ENCODE data around the gene ARVCF. TPM values are rescaled to one million over a fixed set of nuclear protein-coding genes. Genes with fewer than 3 reads are reported as not detected.

Gene ARVCF
- total and polyA plus RNA-seq, 2 experiments from 2014 or later = 15.6 to 122 TPM

GRCh38 chr22:20056696-20057386 lies 40.2 kb upstream of the ARVCF start:
- H3K27ac Mint-ChIP-seq = no peak overlapping the region
- no peak overlapping the region for H2AFZ ChIP-seq
- H4K20me1 ChIP-seq (replicated peaks; ENCODE audit: insufficient read depth) = no peaks in the 10 kb centered on the region
- H3K4me3 Mint-ChIP-seq = no peak overlapping the region
- no peak overlapping the region for H3K27ac ChIP-seq (ENCODE audit: low read depth)
- no peaks in the 10 kb centered on the region for H3K36me3 Mint-ChIP-seq (ENCODE audit: low read depth)
- no peaks in the 10 kb centered on the region for H3K36me3 ChIP-seq (ENCODE audit: insufficient read depth)
- H3K4me1 ChIP-seq (ENCODE audit: insufficient read depth) = no peaks in the 10 kb centered on the region
- no peaks in the 10 kb centered on the region for H3K9me3 Mint-ChIP-seq
- no peaks in the 10 kb centered on the region for H3K4me1 Mint-ChIP-seq
- ATAC-seq (no peak), DNase-seq (ENCODE audit: low spot score) (no peak)
- no peaks in the 10 kb centered on the region for H3K79me2 ChIP-seq (replicated peaks; ENCODE audit: insufficient read depth)
- H3K27me3 Mint-ChIP-seq (ENCODE audit: insufficient read depth, low read depth, poor library complexity) = peaks cover 3% of the 10 kb centered on the region
- 0 out of 2 replicates have a peak, but pooled peaks cover 8% of the 10 kb centered on the region for H3F3A ChIP-seq (replicated peaks; ENCODE audit: low read depth)
- H3K4me3 ChIP-seq = no peak overlapping the region
- no peaks in the 10 kb centered on the region for H3K27me3 ChIP-seq (ENCODE audit: insufficient read depth)
- H3K4me2 ChIP-seq = no peak overlapping the region
- H3K9me2 ChIP-seq (ENCODE audit: insufficient read depth) = no peaks in the 10 kb centered on the region
- TF ChIP-seq CREB1 (CRISPR knock-in tag; IDR thresholded peaks at IDR 0.05; ENCODE audit: low read depth) (no peak), EZH2 (IDR thresholded peaks at IDR 0.05; ENCODE audit: low read depth, unreplicated experiment) (no peak), ETS1 (IDR thresholded peaks at IDR 0.05) (no peak)

- Histone ChIP-seq H3K4me3 (no peak overlapping the region), H3F3A (replicated peaks; ENCODE audit: low read depth) (0 out of 2 replicates have a peak, but pooled peaks cover 8% of the 10 kb centered on the region), H3K79me2 (replicated peaks; ENCODE audit: insufficient read depth) (no peaks in the 10 kb centered on the region), H3K27ac (ENCODE audit: low read depth) (no peak overlapping the region), H3K9me2 (ENCODE audit: insufficient read depth) (no peaks in the 10 kb centered on the region), H3K4me1 (ENCODE audit: insufficient read depth) (no peaks in the 10 kb centered on the region), H4K20me1 (replicated peaks; ENCODE audit: insufficient read depth) (no peaks in the 10 kb centered on the region), H3K36me3 (ENCODE audit: insufficient read depth) (no peaks in the 10 kb centered on the region), H3K27me3 (ENCODE audit: insufficient read depth) (no peaks in the 10 kb centered on the region), H3K4me2 (no peak overlapping the region), H2AFZ (no peak overlapping the region)
- H3K9me3 Mint-ChIP-seq = no peaks in the 10 kb centered on the region
- peak overlapping the region; percentile 75; the same call in 1 of the 2 replicates for H3K27ac Mint-ChIP-seq
- ATAC-seq (no peak), DNase-seq (ENCODE audit: low spot score) (no peak)
- H3K4me3 Mint-ChIP-seq = no peak overlapping the region
- peaks cover 3% of the 10 kb centered on the region for H3K27me3 Mint-ChIP-seq (ENCODE audit: insufficient read depth, low read depth, poor library complexity)
- H3K4me1 Mint-ChIP-seq = no peaks in the 10 kb centered on the region
- H3K36me3 Mint-ChIP-seq (ENCODE audit: low read depth) = no peaks in the 10 kb centered on the region
- TF ChIP-seq CREB1 (CRISPR knock-in tag; IDR thresholded peaks at IDR 0.05; ENCODE audit: low read depth) = no peak
Observed at GRCh38 chr22:20056161-20056560, 39.5 kb upstream of the ARVCF start.

GRCh38 chr22:20055654-20056053 lies 39.0 kb upstream of the ARVCF start:
- Histone ChIP-seq H3K9me2 (ENCODE audit: insufficient read depth) (no peaks in the 10 kb centered on the region), H3K79me2 (replicated peaks; ENCODE audit: insufficient read depth) (no peaks in the 10 kb centered on the region), H3K4me3 (no peak overlapping the region), H3K27me3 (ENCODE audit: insufficient read depth) (no peaks in the 10 kb centered on the region), H3K4me1 (ENCODE audit: insufficient read depth) (no peaks in the 10 kb centered on the region), H3K36me3 (ENCODE audit: insufficient read depth) (no peaks in the 10 kb centered on the region), H3K4me2 (no peak overlapping the region), H2AFZ (no peak overlapping the region), H4K20me1 (replicated peaks; ENCODE audit: insufficient read depth) (no peaks in the 10 kb centered on the region), H3F3A (replicated peaks; ENCODE audit: low read depth) (0 out of 2 replicates have a peak, but pooled peaks cover 8% of the 10 kb centered on the region), H3K27ac (ENCODE audit: low read depth) (no peak overlapping the region)
- H3K4me1 Mint-ChIP-seq = no peaks in the 10 kb centered on the region
- H3K4me3 Mint-ChIP-seq = no peak overlapping the region
- no peaks in the 10 kb centered on the region; the same call in 2 of the 3 replicates for H3K36me3 Mint-ChIP-seq (ENCODE audit: low read depth)
- ATAC-seq = no peak
- no peak overlapping the region for H3K27ac Mint-ChIP-seq
- no peaks in the 10 kb centered on the region for H3K9me3 Mint-ChIP-seq
- no peak for DNase-seq (ENCODE audit: low spot score)
- peaks cover 3% of the 10 kb centered on the region for H3K27me3 Mint-ChIP-seq (ENCODE audit: insufficient read depth, low read depth, poor library complexity)
- TF ChIP-seq ZNF114 (CRISPR knock-in tag; IDR thresholded peaks at IDR 0.05) (no peak), ZNF331 (CRISPR knock-in tag; IDR thresholded peaks at IDR 0.05; ENCODE audit: low read depth) (no peak), JUNB (IDR thresholded peaks at IDR 0.05; ENCODE audit: unreplicated experiment) (no peak), EZH2phosphoT487 (IDR thresholded peaks at IDR 0.05; ENCODE audit: unreplicated experiment) (no peak), CTCF (conservative IDR thresholded peaks at IDR 0.05; ENCODE audit: low read depth in 2 of 2) (no peak), STAT1 (IDR thresholded peaks at IDR 0.05; ENCODE audit: unreplicated experiment) (no peak), ETS1 (IDR thresholded peaks at IDR 0.05) (no peak)
